T-cell (primary cell): ENCODE data around the gene PCDHGC4. TPM values are rescaled to one million over a fixed set of nuclear protein-coding genes. Genes with fewer than 3 reads are reported as not detected.

Experiments used
- ATAC-seq, 4 experiments: fragments of 200-7000 bp in 3 of 4; fragments of 150-1000 bp in 1 of 4; cut with Tn5 transposase; replicated peaks in 1 of 4; 1 replicate in 3 of 4; 2 replicates in 1 of 4; pipeline ENCODE4 v1.10.0; 2021; ENCODE audit warnings: moderate library complexity in 3 of 4, mild to moderate bottlenecking in 2 of 4, moderate number of reproducible peaks in 1 of 4
- CTCF ChIA-PET, 2 donors: fragments of 300-600 bp; sonication (Branson Sonifier 250); formaldehyde crosslinking; loops; one replicate each; lab custom pipeline; 2022; ENCODE audit warnings: antibody characterized with exemption in 2 of 2; lab: Charles Lee
- POLR2A ChIA-PET, 2 donors: fragments of 300-600 bp; sonication (Branson Sonifier 250); formaldehyde crosslinking; loops; one replicate each; lab custom pipeline; 2022; ENCODE audit warnings: antibody characterized with exemption in 2 of 2; lab: Charles Lee
- DNase-seq, 35 experiments: peaks; one replicate each; pipeline versions ENCODE4 v3.0.0 to v3.0.0-alpha.2; 2013 to 2023
- H3K27ac ChIP-seq: one replicate; pipeline ENCODE4 v1.5.1; 2013; ENCODE audit warnings: low read length
- H3K27me3 ChIP-seq, 2 experiments: replicated peaks in 1 of 2; 1 replicate in 1 of 2; 2 replicates in 1 of 2; pipeline versions ENCODE4 v1.6.1 to v1.7.0; 2013; ENCODE audit warnings: low read length in 1 of 2, mixed read lengths in 1 of 2; ENCODE audit not compliant: control insufficient read depth in 2 of 2, insufficient read depth in 2 of 2; ENCODE audit errors: extremely low read depth in 1 of 2
- H3K36me3 ChIP-seq, 2 donors: 1 replicate in 1 of 2; 2 replicates in 1 of 2; pipeline versions ENCODE4 v1.6.1 to v1.7.0; 2013; ENCODE audit warnings: low read length in 1 of 2; ENCODE audit not compliant: control insufficient read depth in 2 of 2, insufficient read depth in 1 of 2; ENCODE audit errors: extremely low read depth in 1 of 2
- H3K4me1 ChIP-seq, 2 experiments: 1 replicate in 1 of 2; 2 replicates in 1 of 2; pipeline versions ENCODE4 v1.6.1 to v1.7.0; 2013; ENCODE audit warnings: low read length in 2 of 2, mixed read lengths in 1 of 2; ENCODE audit not compliant: insufficient read depth in 2 of 2, control insufficient read depth in 1 of 2; ENCODE audit errors: extremely low read depth in 1 of 2
- H3K4me3 ChIP-seq, 2 donors: 1 replicate in 1 of 2; 2 replicates in 1 of 2; pipeline versions ENCODE4 v1.5.1 to v1.7.0; 2013; ENCODE audit warnings: mild to moderate bottlenecking in 2 of 2, low read length in 1 of 2, moderate library complexity in 1 of 2; ENCODE audit not compliant: control insufficient read depth in 1 of 2; ENCODE audit errors: extremely low read depth in 1 of 2
- H3K9me3 ChIP-seq: 2 replicates; pipeline ENCODE4 v1.7.0; 2013
- H3K27ac Mint-ChIP-seq, 2 donors: one replicate each; pipeline ENCODE4 v1.8.0; 2020 to 2021; ENCODE audit warnings: mild to moderate bottlenecking in 2 of 2, mixed read lengths in 2 of 2
- H3K27me3 Mint-ChIP-seq, 2 donors: one replicate each; pipeline ENCODE4 v1.8.0; 2021 to 2022; ENCODE audit warnings: mixed read lengths in 2 of 2
- H3K36me3 Mint-ChIP-seq: one replicate; pipeline ENCODE4 v1.8.0; 2021; ENCODE audit warnings: mixed read lengths
- H3K4me1 Mint-ChIP-seq, 3 donors: one replicate each; pipeline ENCODE4 v1.8.0; 2020 to 2022; ENCODE audit warnings: mixed read lengths in 3 of 3, mild to moderate bottlenecking in 1 of 3
- H3K4me3 Mint-ChIP-seq, 3 donors: one replicate each; pipeline ENCODE4 v1.8.0; 2020 to 2022; ENCODE audit warnings: mild to moderate bottlenecking in 3 of 3, mixed read lengths in 3 of 3, moderate library complexity in 3 of 3
- H3K9me3 Mint-ChIP-seq, 3 donors: one replicate each; pipeline ENCODE4 v1.8.0; 2020 to 2022; ENCODE audit warnings: mixed read lengths in 3 of 3
- WGBS: methylation state at CpG from one replicate; pipeline ENCODE4 v1.1.5; 2013; ENCODE audit warnings: missing lambda C conversion rate; ENCODE audit not compliant: insufficient coverage; 5-methylcytosine and 5-hydroxymethylcytosine counted together
- total RNA-seq, 35 experiments: library from RNA in 6 of 35; stranded (reverse) in 6 of 35; fragments of 120-200 nt in 1 of 35; gene quantifications; one replicate each; pipeline versions ENCODE4 v1.2.1 to v1.2.4 and lab custom pipeline; 2013 to 2026

PCDHGC4 gene
- total RNA-seq, 5 donors from 2014 or later (not counting 1 experiment from before 2014, with no cell fraction given): 0.18 to 0.51 TPM; not detected in 3

DNA sequence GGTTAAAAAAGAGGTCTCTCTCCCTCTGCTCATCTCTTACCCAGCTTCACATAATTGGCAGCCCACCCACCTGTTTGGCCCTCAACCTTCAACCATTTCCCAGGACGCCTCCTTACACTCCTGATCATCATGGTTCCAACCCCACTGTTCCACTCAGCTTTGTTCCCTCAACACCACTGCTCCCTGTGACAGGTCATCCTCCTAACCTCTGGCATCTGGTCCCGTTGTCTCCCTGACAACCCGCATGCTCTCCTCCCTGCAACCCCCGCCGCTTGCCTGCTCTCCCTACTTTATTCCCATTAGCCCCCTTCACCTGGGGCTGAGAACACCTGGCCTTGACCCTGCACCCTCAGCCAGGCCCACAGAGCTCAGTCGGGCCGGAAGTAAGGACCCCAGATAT lies 16.9 kb downstream of the PCDHGC4 start:
- no peak overlapping the region for H3K27ac ChIP-seq
- H3K36me3 ChIP-seq: no peaks in the 10 kb centered on the region
- H3K36me3 Mint-ChIP-seq: no peaks in the 10 kb centered on the region
- no peak overlapping the region for H3K27ac Mint-ChIP-seq
- ChIA-PET POLR2A (interaction anchor here in 1 of 2 donors (0.6 kb wide), 1 partner anchor 12 kb away, joined by 3 read pairs; no protein-coding TSS in a partner anchor), CTCF (interaction anchor here (1.0 kb wide), 2 partner anchors 10 to 11 kb away, joined by 3 to 4 read pairs; no protein-coding TSS in a partner anchor)
- H3K9me3 Mint-ChIP-seq: no peaks in the 10 kb centered on the region
- DNase-seq (no peak), ATAC-seq (no peak)
- no peak overlapping the region for H3K4me3 Mint-ChIP-seq
- WGBS: 73% methylated on average over 1 of the region's 7 CpGs
- no peaks in the 10 kb centered on the region for H3K9me3 ChIP-seq
- peaks cover 15 to 22% of the 10 kb centered on the region in 2 donors for H3K27me3 Mint-ChIP-seq
- H3K27me3 ChIP-seq: peaks cover 0 to 13% of the 10 kb centered on the region in 2 experiments
- H3K4me1 Mint-ChIP-seq: no peaks in the 10 kb centered on the region
- H3K4me1 ChIP-seq: no peaks in the 10 kb centered on the region
- H3K4me3 ChIP-seq: no peak overlapping the region

DNA sequence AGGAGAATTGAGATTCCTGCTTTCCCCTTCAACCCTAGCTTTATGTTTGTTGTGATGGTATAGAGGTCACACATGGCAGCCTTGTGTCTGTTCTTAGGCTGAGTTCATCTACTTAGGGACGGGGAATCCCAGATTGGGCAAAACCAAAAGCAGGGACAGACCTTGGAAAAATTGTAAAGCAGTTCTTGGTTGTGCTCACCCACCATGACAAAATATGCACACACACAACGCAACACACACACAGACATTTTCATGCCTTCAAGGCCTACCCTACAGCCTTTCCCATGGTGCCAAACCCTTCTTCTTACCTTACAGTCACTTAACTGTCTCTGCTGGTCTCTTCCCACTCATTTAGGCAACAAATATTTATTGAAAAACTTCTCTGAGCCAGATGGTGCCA lies 18.9 kb downstream of the PCDHGC4 start:
- no peak overlapping the region for H3K4me3 ChIP-seq
- H3K27me3 Mint-ChIP-seq: peaks cover 4 to 10% of the 10 kb centered on the region in 2 donors
- POLR2A ChIA-PET: no interaction called here
- H3K9me3 ChIP-seq: no peaks in the 10 kb centered on the region
- 92% methylated on average over 2 of the region's 2 CpGs for WGBS
- no peak for DNase-seq
- no peaks in the 10 kb centered on the region for H3K4me1 ChIP-seq
- H3K4me3 Mint-ChIP-seq: no peak overlapping the region
- H3K4me1 Mint-ChIP-seq: no peaks in the 10 kb centered on the region
- CTCF ChIA-PET: no interaction called here
- H3K27ac ChIP-seq: no peak overlapping the region
- H3K27me3 ChIP-seq: peaks cover 0 to 4% of the 10 kb centered on the region in 2 experiments
- no peak overlapping the region for H3K27ac Mint-ChIP-seq
- H3K36me3 ChIP-seq: no peaks in the 10 kb centered on the region
- no peaks in the 10 kb centered on the region for H3K36me3 Mint-ChIP-seq
- ATAC-seq: no peak
- no peaks in the 10 kb centered on the region for H3K9me3 Mint-ChIP-seq

GRCh38 chr5:141504216-141504615 lies 19.4 kb downstream of the PCDHGC4 start:
- Mint-ChIP-seq H3K4me1 (peaks cover 2 to 4% (median 2%) of the 10 kb centered on the region in 3 donors), H3K9me3 (no peaks in the 10 kb centered on the region), H3K27ac (no peak overlapping the region), H3K36me3 (no peaks in the 10 kb centered on the region), H3K4me3 (no peak overlapping the region), H3K27me3 (peaks cover 4 to 7% of the 10 kb centered on the region in 2 donors)
- no peak overlapping the region for H3K27ac ChIP-seq
- no peak overlapping the region for H3K4me3 ChIP-seq
- DNase-seq: no peak
- H3K27me3 ChIP-seq: peaks cover 0 to 6% of the 10 kb centered on the region in 2 experiments
- no peaks in the 10 kb centered on the region for H3K36me3 ChIP-seq
- ChIA-PET CTCF (interaction anchor here in 1 of 2 donors (1.0 kb wide), 1 partner anchor 9 kb away, joined by 3 read pairs; no protein-coding TSS in a partner anchor), POLR2A (no interaction called here)
- ATAC-seq: no peak
- 74% methylated on average over 3 of the region's 4 CpGs for WGBS
- no peaks in the 10 kb centered on the region for H3K9me3 ChIP-seq
- H3K4me1 ChIP-seq: peaks cover 0 to 3% of the 10 kb centered on the region in 2 experiments

- ChIA-PET CTCF (interaction anchor here in 1 of 2 donors (0.7 kb wide), 1 partner anchor 186 kb away, joined by 5 read pairs; no protein-coding TSS in a partner anchor), POLR2A (no interaction called here)
- DNase-seq (no peak), ATAC-seq (no peak)
- peaks cover 3 to 7% (median 5%) of the 10 kb centered on the region in 3 donors for H3K4me1 Mint-ChIP-seq
- H3K9me3 Mint-ChIP-seq: no peaks in the 10 kb centered on the region
- peaks cover 0 to 3% of the 10 kb centered on the region in 2 experiments for H3K4me1 ChIP-seq
- WGBS: 91% methylated on average over 5 of the region's 8 CpGs
- no peak overlapping the region for H3K27ac Mint-ChIP-seq
- peaks cover 0 to 7% of the 10 kb centered on the region in 2 experiments for H3K27me3 ChIP-seq
- no peaks in the 10 kb centered on the region for H3K36me3 ChIP-seq
- no peak overlapping the region for H3K27ac ChIP-seq
- no peak overlapping the region for H3K4me3 Mint-ChIP-seq
- H3K36me3 Mint-ChIP-seq: no peaks in the 10 kb centered on the region
- no peaks in the 10 kb centered on the region for H3K9me3 ChIP-seq
- H3K4me3 ChIP-seq: no peak overlapping the region
- peaks cover 4 to 6% of the 10 kb centered on the region in 2 donors for H3K27me3 Mint-ChIP-seq
Measured at GRCh38 chr5:141506381-141507155, 21.7 kb downstream of the PCDHGC4 start.

- no peak for DNase-seq
- H3K27me3 ChIP-seq: peaks cover 0 to 7% of the 10 kb centered on the region in 2 experiments
- Mint-ChIP-seq H3K27ac (no peak overlapping the region), H3K36me3 (no peaks in the 10 kb centered on the region), H3K4me1 (peaks cover 4 to 8% (median 8%) of the 10 kb centered on the region in 3 donors), H3K4me3 (no peak overlapping the region), H3K9me3 (no peaks in the 10 kb centered on the region), H3K27me3 (peaks cover 0 to 6% of the 10 kb centered on the region in 2 donors)
- peaks cover 0 to 10% of the 10 kb centered on the region in 2 experiments for H3K4me1 ChIP-seq
- H3K36me3 ChIP-seq: no peaks in the 10 kb centered on the region
- H3K9me3 ChIP-seq: no peaks in the 10 kb centered on the region
- H3K27ac ChIP-seq: no peak overlapping the region
- H3K4me3 ChIP-seq: no peak overlapping the region
- WGBS: 98% methylated on average over 4 of the region's 11 CpGs
- POLR2A ChIA-PET: no interaction called here
- ATAC-seq: no peak
- CTCF ChIA-PET: interaction anchor here (0.7 kb wide), 3 partner anchors 77 to 187 kb away, joined by 3 to 5 read pairs (median 3); partner anchors contain the start of gene PCDHGA12 (in 1 of the 2)
Measured at GRCh38 chr5:141507387-141508091, 22.7 kb downstream of the PCDHGC4 start.

DNA sequence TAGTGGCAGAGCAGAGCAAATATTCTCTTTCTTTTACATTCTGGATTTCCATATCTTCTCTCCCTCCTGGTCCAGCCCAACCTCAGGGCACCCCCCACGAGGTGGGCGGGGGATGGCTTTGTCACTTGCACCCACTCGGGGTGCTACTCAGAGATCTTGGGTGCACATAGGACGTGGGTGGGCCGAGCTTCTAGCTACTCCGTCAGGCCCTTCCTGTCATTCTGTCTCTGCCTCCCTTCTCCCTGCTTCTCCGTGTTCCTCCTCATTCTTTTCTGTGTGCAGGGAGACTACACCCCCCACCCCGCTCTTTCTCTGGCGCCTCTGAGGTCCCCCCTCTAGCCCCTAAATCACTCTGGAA lies 23.6 kb downstream of the PCDHGC4 start:
- Mint-ChIP-seq H3K36me3 (no peaks in the 10 kb centered on the region), H3K4me3 (no peak overlapping the region), H3K4me1 (peaks cover 9 to 17% (median 14%) of the 10 kb centered on the region in 3 donors), H3K27ac (no peak overlapping the region), H3K27me3 (peaks cover 0 to 6% of the 10 kb centered on the region in 2 donors), H3K9me3 (no peaks in the 10 kb centered on the region)
- no peaks in the 10 kb centered on the region for H3K36me3 ChIP-seq
- CTCF ChIA-PET: interaction anchor here (0.6 to 0.7 kb wide), 2 partner anchors 20 to 56 kb away, joined by 3 to 4 read pairs; no protein-coding TSS in a partner anchor
- no peak for DNase-seq
- peaks cover 0 to 7% of the 10 kb centered on the region in 2 experiments for H3K27me3 ChIP-seq
- H3K27ac ChIP-seq: no peak overlapping the region
- 56% methylated on average over 7 of the region's 9 CpGs for WGBS
- POLR2A ChIA-PET: no interaction called here
- no peak overlapping the region for H3K4me3 ChIP-seq
- no peak for ATAC-seq
- H3K9me3 ChIP-seq: no peaks in the 10 kb centered on the region
- peaks cover 0 to 18% of the 10 kb centered on the region in 2 experiments for H3K4me1 ChIP-seq
